Activated CD4-positive, alpha-beta memory T cell treated with anti-CD3 and anti-CD28 coated beads, Interleukin-2, amount 10 ng/mL, durations not matched to agents 7 days and 5 days (primary cell): ENCODE measurements around the gene MYD88. TPM values are rescaled to one million over a fixed set of nuclear protein-coding genes. Genes with fewer than 3 reads are reported as not detected.

ENCODE experiments used
- CTCF ChIA-PET: fragments of 350-600 bp; sonication (Branson Sonifier 250); formaldehyde crosslinking; loops from one replicate; lab custom pipeline; 2021; ENCODE audit warnings: antibody characterized with exemption, inconsistent platforms; lab: Charles Lee
- POLR2A ChIA-PET: fragments of 350-600 bp; sonication (Branson Sonifier 250); formaldehyde crosslinking; loops from one replicate; lab custom pipeline; 2021; ENCODE audit warnings: antibody characterized with exemption; lab: Charles Lee
- DNase-seq: peaks from one replicate; pipeline ENCODE4 v3.0.0-alpha.2; 2020
- H3K27ac Mint-ChIP-seq: one replicate; pipeline ENCODE4 v1.8.0; 2021; ENCODE audit warnings: mild to moderate bottlenecking, mixed read lengths
- H3K27me3 Mint-ChIP-seq: one replicate; pipeline ENCODE4 v1.8.0; 2021; ENCODE audit warnings: mixed read lengths
- H3K36me3 Mint-ChIP-seq: one replicate; pipeline ENCODE4 v1.8.0; 2021; ENCODE audit warnings: low read depth, mixed read lengths
- H3K4me1 Mint-ChIP-seq: one replicate; pipeline ENCODE4 v1.8.0; 2021; ENCODE audit warnings: mixed read lengths
- H3K4me3 Mint-ChIP-seq: one replicate; pipeline ENCODE4 v1.8.0; 2021; ENCODE audit warnings: mild to moderate bottlenecking, mixed read lengths
- H3K9me3 Mint-ChIP-seq: one replicate; pipeline ENCODE4 v1.8.0; 2021; ENCODE audit warnings: mixed read lengths
- total RNA-seq, 2 experiments: library from RNA; stranded (reverse); gene quantifications; one replicate each; pipeline ENCODE4 v1.2.3, GENCODE V29; 2021

MYD88 gene
- total RNA-seq, 2 experiments from 2014 or later, result 87.9 to 91.3 TPM

GRCh38 chr3:38107911-38108648, 30.4 kb upstream of the MYD88 start:
- no peak overlapping the region for H3K27ac Mint-ChIP-seq
- DNase-seq, result no peak
- no peak overlapping the region for H3K4me3 Mint-ChIP-seq
- H3K36me3 Mint-ChIP-seq, result no peaks in the 10 kb centered on the region
- no peaks in the 10 kb centered on the region for H3K4me1 Mint-ChIP-seq
- ChIA-PET POLR2A (interaction anchor here (1.5 kb wide), 1 partner anchor 9 kb away, joined by 3 read pairs; no protein-coding TSS in a partner anchor), CTCF (interaction anchor here (1.4 to 1.6 kb wide), 2 partner anchors 9 to 239 kb away, joined by 3 to 4 read pairs; partner anchors contain the start of gene XYLB)
- peaks cover 4% of the 10 kb centered on the region for H3K27me3 Mint-ChIP-seq
- peaks cover 8% of the 10 kb centered on the region for H3K9me3 Mint-ChIP-seq

- POLR2A ChIA-PET, result interaction anchor here (1.5 kb wide), 1 partner anchor 8 kb away, joined by 3 read pairs; no protein-coding TSS in a partner anchor
- Mint-ChIP-seq H3K4me3 (no peak overlapping the region), H3K9me3 (peaks cover 8% of the 10 kb centered on the region), H3K36me3 (no peaks in the 10 kb centered on the region), H3K27me3 (peaks cover 1% of the 10 kb centered on the region), H3K4me1 (no peaks in the 10 kb centered on the region), H3K27ac (no peak overlapping the region)
- no peak for DNase-seq
- CTCF ChIA-PET, result interaction anchor here (1.4 kb wide), 1 partner anchor 238 kb away, joined by 3 read pairs; the partner anchor contains the start of gene XYLB
These were observed 29.5 kb upstream of the MYD88 start for GRCh38 chr3:38108649-38109579.

DNA sequence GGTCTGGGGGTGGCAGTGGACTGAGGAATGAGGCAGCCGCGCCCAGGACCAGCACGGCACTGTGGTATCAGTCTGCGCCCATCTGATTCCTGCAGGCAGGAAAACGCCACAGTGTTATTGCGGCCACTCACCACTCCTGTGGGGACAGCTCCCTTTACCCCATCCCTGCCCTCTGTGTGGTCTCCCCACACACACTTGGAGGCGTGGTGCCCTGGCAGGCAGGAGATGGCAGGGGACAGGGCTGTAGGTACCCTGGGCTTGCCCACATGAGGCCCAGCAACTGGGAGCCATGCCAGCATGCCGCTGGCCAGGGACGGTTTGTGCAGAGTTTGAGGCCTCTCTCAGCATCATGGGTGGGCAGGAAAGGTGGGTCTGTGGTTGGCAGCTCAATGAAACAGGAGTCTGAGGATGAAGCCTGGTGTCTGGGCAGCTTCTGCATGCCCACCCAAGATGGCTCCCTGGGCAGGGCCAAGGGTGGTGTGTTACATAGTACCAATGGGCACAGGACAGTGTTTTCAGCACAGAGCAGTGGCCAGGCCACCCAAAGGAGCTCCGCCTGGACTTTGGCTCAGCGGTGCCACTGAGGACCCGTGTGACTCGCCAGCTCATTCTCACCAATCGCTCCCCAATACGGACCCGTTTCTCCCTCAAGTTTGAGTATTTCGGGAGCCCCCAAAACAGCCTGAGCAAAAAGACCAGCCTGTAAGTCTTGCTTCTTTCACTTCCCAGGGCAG, 28.7 kb upstream of the MYD88 start:
- ChIA-PET CTCF (no interaction called here), POLR2A (no interaction called here)
- Mint-ChIP-seq H3K4me3 (no peak overlapping the region), H3K36me3 (no peaks in the 10 kb centered on the region), H3K27me3 (peaks cover 1% of the 10 kb centered on the region), H3K9me3 (peaks cover 4% of the 10 kb centered on the region), H3K4me1 (no peaks in the 10 kb centered on the region), H3K27ac (no peak overlapping the region)
- DNase-seq, result no peak

DNA sequence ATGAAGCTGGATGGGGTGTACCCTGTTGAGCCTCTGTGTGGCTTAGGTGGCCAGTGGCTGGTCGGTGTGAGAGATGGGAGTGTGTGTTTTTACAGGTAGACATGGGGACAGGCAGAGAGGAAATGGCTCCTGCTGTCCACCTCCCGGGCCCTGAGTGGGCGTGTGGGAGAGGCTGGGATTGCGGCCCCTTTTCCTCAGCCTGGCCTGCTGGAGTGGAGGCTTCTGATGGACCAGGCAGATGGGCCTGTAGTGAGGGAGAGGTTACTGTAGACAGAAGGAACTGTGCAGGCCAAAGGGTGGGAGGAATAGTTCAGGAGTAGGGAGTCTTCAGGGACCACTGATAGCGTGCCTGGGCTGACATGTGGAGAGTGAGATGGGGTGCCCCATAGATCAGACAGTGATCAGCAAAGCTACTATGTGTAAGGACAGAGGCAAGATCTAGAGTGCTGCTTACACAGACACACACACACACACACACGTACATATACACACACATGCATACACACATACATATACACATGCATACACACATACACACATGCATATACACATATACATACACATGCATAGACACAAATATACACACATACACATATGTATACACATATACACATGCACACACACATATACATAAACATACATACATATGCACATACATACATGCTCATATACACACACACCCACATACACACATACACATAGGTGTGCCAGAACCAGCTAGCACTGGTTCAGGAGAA, 28.0 kb upstream of the MYD88 start:
- H3K4me3 Mint-ChIP-seq, result no peak overlapping the region
- no peaks in the 10 kb centered on the region for H3K27me3 Mint-ChIP-seq
- H3K4me1 Mint-ChIP-seq, result no peaks in the 10 kb centered on the region
- peaks cover 3% of the 10 kb centered on the region for H3K9me3 Mint-ChIP-seq
- no peaks in the 10 kb centered on the region for H3K36me3 Mint-ChIP-seq
- POLR2A ChIA-PET, result no interaction called here
- no peak for DNase-seq
- H3K27ac Mint-ChIP-seq, result no peak overlapping the region
- CTCF ChIA-PET, result no interaction called here

DNA sequence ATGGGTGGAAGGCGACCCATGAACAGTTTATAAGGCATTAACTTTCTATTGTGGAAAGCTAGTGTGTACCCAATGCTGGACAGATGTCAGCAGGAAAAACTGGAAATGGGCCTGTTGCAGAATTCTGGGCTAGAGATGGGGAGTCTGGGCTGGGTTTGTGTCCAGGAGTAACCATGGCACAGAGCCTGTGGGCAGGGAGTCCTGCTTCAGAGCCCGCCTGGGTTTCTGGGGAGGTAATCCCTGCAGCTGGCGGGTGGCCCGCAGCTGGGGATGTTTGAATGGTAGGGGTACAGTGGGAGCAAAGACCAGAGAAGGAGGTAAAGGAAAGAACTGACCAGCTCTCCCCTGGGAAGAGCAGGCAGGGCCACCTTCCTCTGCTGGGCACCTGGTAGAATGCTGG, 27.3 kb upstream of the MYD88 start:
- no peaks in the 10 kb centered on the region for H3K36me3 Mint-ChIP-seq
- CTCF ChIA-PET, result no interaction called here

GRCh38 chr3:38111696-38112377, 26.6 kb upstream of the MYD88 start:
- CTCF ChIA-PET, result no interaction called here
- POLR2A ChIA-PET, result interaction anchor here (0.5 kb wide), 1 partner anchor 245 kb away, joined by 4 read pairs; no protein-coding TSS in a partner anchor
- no peak for DNase-seq

More for the DNA sequence above, 27.3 kb upstream of the MYD88 start:
- no peaks in the 10 kb centered on the region for H3K27me3 Mint-ChIP-seq
- no peak for DNase-seq
- no peak overlapping the region for H3K4me3 Mint-ChIP-seq
- no peaks in the 10 kb centered on the region for H3K4me1 Mint-ChIP-seq
- no peak overlapping the region for H3K27ac Mint-ChIP-seq
- no peaks in the 10 kb centered on the region for H3K9me3 Mint-ChIP-seq
- POLR2A ChIA-PET, result interaction anchor here (0.5 kb wide), 1 partner anchor 245 kb away, joined by 4 read pairs; no protein-coding TSS in a partner anchor

DNA sequence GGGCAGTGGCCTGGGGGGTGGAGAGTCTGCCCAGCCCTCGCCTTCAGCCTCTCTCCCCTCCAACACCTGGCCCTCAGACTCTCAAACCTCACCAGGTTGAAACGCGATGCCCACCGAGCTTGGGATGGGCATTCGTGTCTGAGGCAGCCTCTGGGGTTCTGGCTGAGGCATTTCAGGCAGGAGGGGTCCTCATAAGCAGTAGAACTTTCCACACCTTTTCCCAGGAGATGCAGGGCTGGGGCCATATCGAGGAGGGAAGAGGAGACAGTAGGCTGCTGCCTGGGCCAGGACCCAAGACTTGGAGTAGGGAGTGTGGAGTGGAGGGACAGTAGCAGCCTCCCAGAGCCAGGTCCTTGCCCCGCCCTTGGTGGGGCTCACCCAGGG, 26.1 kb upstream of the MYD88 start:
- Mint-ChIP-seq H3K27ac (no peak overlapping the region), H3K9me3 (no peaks in the 10 kb centered on the region), H3K4me1 (no peaks in the 10 kb centered on the region), H3K36me3 (no peaks in the 10 kb centered on the region), H3K4me3 (no peak overlapping the region), H3K27me3 (no peaks in the 10 kb centered on the region)
- ChIA-PET CTCF (no interaction called here), POLR2A (no interaction called here)
- DNase-seq, result no peak

More at GRCh38 chr3:38111696-38112377, 26.6 kb upstream of the MYD88 start:
- Mint-ChIP-seq H3K36me3 (no peaks in the 10 kb centered on the region), H3K4me1 (no peaks in the 10 kb centered on the region), H3K27ac (no peak overlapping the region), H3K27me3 (no peaks in the 10 kb centered on the region), H3K9me3 (no peaks in the 10 kb centered on the region), H3K4me3 (no peak overlapping the region)

GRCh38 chr3:38114052-38114874, 24.2 kb upstream of the MYD88 start:
- no peak for DNase-seq
- no peaks in the 10 kb centered on the region for H3K27me3 Mint-ChIP-seq
- ChIA-PET POLR2A (no interaction called here), CTCF (no interaction called here)
- H3K4me3 Mint-ChIP-seq, result no peak overlapping the region
- no peak overlapping the region for H3K27ac Mint-ChIP-seq
- H3K4me1 Mint-ChIP-seq, result peaks cover 3% of the 10 kb centered on the region
- no peaks in the 10 kb centered on the region for H3K9me3 Mint-ChIP-seq
- peaks cover 4% of the 10 kb centered on the region for H3K36me3 Mint-ChIP-seq

DNA sequence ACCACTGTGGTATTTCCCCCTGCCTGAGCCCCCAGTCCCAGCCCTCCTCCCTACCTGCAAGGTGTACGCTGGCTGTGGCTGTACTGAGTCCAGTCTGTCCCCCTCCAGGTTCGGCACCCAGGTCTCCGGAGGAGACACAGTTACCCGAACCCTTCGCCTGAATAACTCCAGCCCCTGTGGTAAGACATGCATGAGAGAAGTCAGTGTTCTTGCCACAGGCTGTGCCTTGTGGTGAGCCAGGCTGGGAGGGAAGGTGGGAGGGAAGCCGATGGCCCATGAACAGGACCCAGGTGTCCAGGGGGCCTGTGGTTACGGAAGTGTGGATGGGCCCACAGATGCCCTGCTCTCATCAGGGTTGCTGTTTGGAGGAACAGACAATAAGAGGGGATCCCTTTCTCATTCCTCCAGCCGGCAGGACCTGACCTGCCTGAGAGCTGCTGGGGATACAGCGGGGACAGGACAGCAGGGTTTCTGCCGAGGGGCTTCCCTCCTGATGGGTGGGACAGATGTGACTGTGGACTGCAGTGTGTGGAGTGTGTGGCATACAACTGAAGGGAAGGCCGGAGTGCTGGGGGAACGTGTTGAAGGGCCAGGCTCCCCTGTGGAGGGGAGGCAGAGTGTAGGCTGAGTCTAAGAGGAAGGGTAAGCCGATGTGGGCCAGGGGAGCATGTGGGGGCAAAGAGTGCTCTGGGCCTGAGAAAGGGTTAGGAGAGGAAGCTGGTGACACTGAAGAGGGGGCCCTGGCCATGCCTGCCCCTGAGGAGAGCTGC, 23.4 kb upstream of the MYD88 start:
- Mint-ChIP-seq H3K9me3 (no peaks in the 10 kb centered on the region), H3K27ac (no peak overlapping the region), H3K4me1 (peaks cover 3% of the 10 kb centered on the region), H3K36me3 (peaks cover 6% of the 10 kb centered on the region), H3K4me3 (no peak overlapping the region), H3K27me3 (no peaks in the 10 kb centered on the region)
- no peak for DNase-seq
- CTCF ChIA-PET, result interaction anchor here (1.1 to 4.6 kb wide), 2 partner anchors 24 to 364 kb away, joined by 3 to 24 read pairs; no protein-coding TSS in a partner anchor
- POLR2A ChIA-PET, result no interaction called here

DNA sequence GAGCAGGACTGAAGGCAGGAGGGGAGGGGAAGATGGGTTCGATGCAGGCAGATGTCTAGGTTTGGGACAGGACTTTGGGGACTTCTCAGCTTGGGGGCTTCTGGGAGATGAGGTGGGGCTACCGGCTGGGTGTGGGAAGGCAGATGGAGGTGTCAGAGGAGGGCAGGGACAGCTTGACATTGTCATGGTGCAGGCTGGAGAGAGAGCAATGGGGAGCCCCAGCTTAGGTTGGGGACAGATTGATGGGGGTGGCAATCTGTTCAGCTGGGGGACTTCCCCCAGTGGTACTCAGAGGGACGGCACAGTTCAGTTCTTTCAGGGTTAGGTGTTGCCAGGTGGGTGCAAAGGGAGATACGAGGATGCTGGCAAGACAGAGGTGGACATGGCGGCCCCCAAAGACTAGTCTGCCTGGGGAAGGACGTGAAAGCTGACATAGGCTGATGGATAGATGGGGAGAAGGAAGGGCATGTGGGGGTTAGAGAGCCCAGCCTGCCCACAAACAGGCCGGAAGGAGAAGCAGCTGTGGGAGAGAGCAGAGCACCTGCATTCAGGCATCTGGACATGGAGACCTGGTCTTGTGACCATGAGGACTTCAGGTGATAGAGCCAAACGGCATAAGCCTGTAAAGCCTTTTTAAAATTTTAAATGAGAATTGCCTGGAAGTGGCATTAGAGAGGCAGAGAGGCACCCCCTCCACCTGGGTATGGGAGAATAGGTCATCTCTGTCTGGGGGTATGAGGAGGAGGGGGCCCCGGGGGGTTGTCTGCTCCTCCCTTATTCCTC, 22.6 kb upstream of the MYD88 start:
- CTCF ChIA-PET, result interaction anchor here (1.1 to 4.6 kb wide), 2 partner anchors 25 to 364 kb away, joined by 3 to 24 read pairs; no protein-coding TSS in a partner anchor
- no peak overlapping the region for H3K27ac Mint-ChIP-seq
- H3K9me3 Mint-ChIP-seq, result no peaks in the 10 kb centered on the region
- DNase-seq, result no peak
- H3K4me3 Mint-ChIP-seq, result no peak overlapping the region
- H3K4me1 Mint-ChIP-seq, result peaks cover 3% of the 10 kb centered on the region
- H3K36me3 Mint-ChIP-seq, result peaks cover 14% of the 10 kb centered on the region
- H3K27me3 Mint-ChIP-seq, result no peaks in the 10 kb centered on the region
- POLR2A ChIA-PET, result interaction anchor here (1.1 kb wide), 1 partner anchor 50 kb away, joined by 4 read pairs; no protein-coding TSS in a partner anchor
